Measurements from ENCODE around the gene SOX6. TPM values are rescaled to one million over a fixed set of nuclear protein-coding genes. Genes with fewer than 3 reads are reported as not detected.

The SOX6 gene
- total RNA-seq, 1 experiment from 2014 or later = not detected

DNA sequence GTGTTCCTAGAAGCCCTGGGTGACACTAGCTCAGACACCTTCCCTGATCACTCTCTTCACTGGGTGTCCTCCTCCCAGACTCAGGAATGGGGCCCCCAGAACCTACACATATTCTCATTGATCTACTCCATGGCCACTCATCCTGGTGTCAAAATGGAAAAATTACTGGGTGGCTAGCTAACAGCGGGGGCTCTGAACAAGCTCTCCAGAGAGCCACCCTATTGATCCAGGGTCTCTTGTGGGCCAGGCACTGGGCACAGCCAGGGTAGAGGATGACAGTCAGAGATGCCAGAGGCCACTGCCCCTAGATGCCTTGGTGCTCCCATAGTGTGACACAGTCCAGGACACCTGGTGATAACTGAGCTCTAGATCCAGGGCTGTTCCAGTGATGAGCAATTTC, 393.1 kb downstream of the SOX6 start:
- H3K79me2 ChIP-seq (ENCODE audit: insufficient read depth, low read length) = no peaks in the 10 kb centered on the region
- no peak overlapping the region for H3K4me3 Mint-ChIP-seq
- H3K27me3 Mint-ChIP-seq (ENCODE audit: low read depth) = peaks cover 7% of the 10 kb centered on the region

More for the DNA sequence above, 393.1 kb downstream of the SOX6 start:
- H3K9me3 Mint-ChIP-seq = no peaks in the 10 kb centered on the region
- H2AFZ ChIP-seq (ENCODE audit: low read length) = no peak overlapping the region
- H3K56ac ChIP-seq (ENCODE audit: insufficient read length, low read depth, low read length) = no peak overlapping the region
- H3K9ac ChIP-seq (ENCODE audit: extremely low read depth, insufficient read length, low read length) = no peak overlapping the region
- H3K27me3 ChIP-seq (ENCODE audit: insufficient read depth, low read length) = no peaks in the 10 kb centered on the region
- H3K27ac ChIP-seq (ENCODE audit: insufficient read length, low read depth, low read length) = no peak overlapping the region
- H2BK120ac ChIP-seq (ENCODE audit: low read depth, low read length, poor library complexity, severe bottlenecking) = no peak overlapping the region
- H3K18ac ChIP-seq (ENCODE audit: insufficient read length, low read depth, low read length) = no peak overlapping the region
- H4K91ac ChIP-seq (ENCODE audit: insufficient read length, low read depth, low read length) = no peak overlapping the region
- WGBS (ENCODE audit: extremely low coverage, insufficient read length, low lambda C conversion rate) = no CpG with 5 or more reads among the region's 1 CpG
- TF ChIP-seq, protein P1, sequence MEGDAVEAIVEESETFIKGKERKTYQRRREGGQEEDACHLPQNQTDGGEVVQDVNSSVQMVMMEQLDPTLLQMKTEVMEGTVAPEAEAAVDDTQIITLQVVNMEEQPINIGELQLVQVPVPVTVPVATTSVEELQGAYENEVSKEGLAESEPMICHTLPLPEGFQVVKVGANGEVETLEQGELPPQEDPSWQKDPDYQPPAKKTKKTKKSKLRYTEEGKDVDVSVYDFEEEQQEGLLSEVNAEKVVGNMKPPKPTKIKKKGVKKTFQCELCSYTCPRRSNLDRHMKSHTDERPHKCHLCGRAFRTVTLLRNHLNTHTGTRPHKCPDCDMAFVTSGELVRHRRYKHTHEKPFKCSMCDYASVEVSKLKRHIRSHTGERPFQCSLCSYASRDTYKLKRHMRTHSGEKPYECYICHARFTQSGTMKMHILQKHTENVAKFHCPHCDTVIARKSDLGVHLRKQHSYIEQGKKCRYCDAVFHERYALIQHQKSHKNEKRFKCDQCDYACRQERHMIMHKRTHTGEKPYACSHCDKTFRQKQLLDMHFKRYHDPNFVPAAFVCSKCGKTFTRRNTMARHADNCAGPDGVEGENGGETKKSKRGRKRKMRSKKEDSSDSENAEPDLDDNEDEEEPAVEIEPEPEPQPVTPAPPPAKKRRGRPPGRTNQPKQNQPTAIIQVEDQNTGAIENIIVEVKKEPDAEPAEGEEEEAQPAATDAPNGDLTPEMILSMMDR (conservative IDR thresholded peaks at IDR 0.05) = no peak
- H2BK12ac ChIP-seq (ENCODE audit: insufficient read length, low read depth, low read length) = no peak overlapping the region
- no peaks in the 10 kb centered on the region for H3K36me3 Mint-ChIP-seq (ENCODE audit: insufficient read depth in 1 of 3, low read depth in 3 of 3)
- H3K4me2 ChIP-seq (ENCODE audit: insufficient read depth, insufficient read length, low read length) = no peak overlapping the region
- no peak overlapping the region for H3K23ac ChIP-seq (ENCODE audit: insufficient read length, low read depth, low read length)
- no peak overlapping the region for H2AK5ac ChIP-seq (ENCODE audit: insufficient read length, low read length)
- H3K14ac ChIP-seq (ENCODE audit: insufficient read depth, low read length) = no peak overlapping the region
- no peak overlapping the region for H3K4ac ChIP-seq (ENCODE audit: low read depth, low read length)
- no peak overlapping the region for H2BK15ac ChIP-seq (ENCODE audit: low read depth, low read length)
- no peak for DNase-seq
- H3K23me2 ChIP-seq (ENCODE audit: insufficient read length, low read depth, low read length, poor library complexity, severe bottlenecking) = no peaks in the 10 kb centered on the region
- H2BK5ac ChIP-seq (ENCODE audit: insufficient read length, low read length) = no peak overlapping the region
- H2BK20ac ChIP-seq (ENCODE audit: low read depth, low read length, poor library complexity, severe bottlenecking) = no peak overlapping the region
- no peak overlapping the region for H3T11ph ChIP-seq (ENCODE audit: low read length)
- peaks cover 0 to 3% of the 10 kb centered on the region in 2 experiments; a peak in 1 of 4 replicates for H3K4me1 Mint-ChIP-seq
- no peaks in the 10 kb centered on the region for H3K9me3 ChIP-seq (ENCODE audit: control insufficient read depth, low read depth, low read length)
- H4K20me1 ChIP-seq (ENCODE audit: control insufficient read depth, insufficient read depth, insufficient read length) = no peaks in the 10 kb centered on the region
- H4K8ac ChIP-seq (replicated peaks; ENCODE audit: insufficient read length, low read depth, low read length) = no peak overlapping the region
- no peaks in the 10 kb centered on the region for H3K79me1 ChIP-seq (ENCODE audit: insufficient read depth, low read depth, low read length, poor library complexity, severe bottlenecking)
- no peaks in the 10 kb centered on the region for H3K4me1 ChIP-seq (ENCODE audit: insufficient read depth, low read length)
- no peak overlapping the region for H4K5ac ChIP-seq (ENCODE audit: insufficient read length, low read depth, low read length)
- H3K27ac Mint-ChIP-seq = no peak overlapping the region
